ENCODE measurements around the gene PWP2.
"Not testable (repeated sequence)": the region's sequence is repeated elsewhere in the genome, so short reads cannot be mapped to it uniquely, and the experiment has no call there.

Gene PWP2

DNA sequence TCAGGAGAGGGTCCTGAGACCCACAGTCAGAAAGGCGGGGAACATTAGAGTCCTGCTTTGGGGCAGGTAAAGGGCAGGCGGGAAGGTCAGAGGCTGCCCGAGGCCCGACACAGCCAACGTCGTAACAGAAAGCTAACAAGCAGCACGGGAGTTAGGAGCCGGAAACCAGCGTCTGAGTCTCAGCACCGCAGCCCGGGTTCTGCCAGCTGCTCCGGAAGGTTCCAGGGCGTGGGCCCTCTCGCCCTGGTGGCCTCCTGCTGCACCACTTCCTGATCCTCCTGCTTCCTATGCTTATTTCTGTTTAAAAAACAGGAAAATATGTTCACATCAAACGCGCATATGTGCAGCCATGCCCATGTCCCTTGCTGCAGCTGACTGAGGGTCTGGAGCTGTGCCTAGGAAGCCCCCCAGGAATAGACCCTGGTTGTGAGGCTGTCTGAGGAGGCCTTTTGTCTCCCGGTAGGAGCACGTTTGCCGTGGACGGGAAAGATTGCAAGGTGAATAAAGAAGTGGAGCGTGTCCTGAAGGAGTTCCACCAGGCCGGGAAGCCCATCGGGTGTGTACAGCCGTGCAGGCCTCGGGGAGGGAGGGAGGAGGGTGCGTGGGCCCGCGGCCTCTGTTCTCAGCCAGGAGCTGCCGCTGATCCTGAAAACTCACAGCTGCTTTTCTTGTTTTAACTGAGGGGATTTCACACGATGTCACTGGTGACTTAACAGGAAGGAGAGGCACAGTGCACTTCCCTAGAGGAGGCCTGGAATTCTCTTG lies 32.8 kb downstream of the PWP2 start:
- DNase-seq = not testable (repeated sequence)

DNA sequence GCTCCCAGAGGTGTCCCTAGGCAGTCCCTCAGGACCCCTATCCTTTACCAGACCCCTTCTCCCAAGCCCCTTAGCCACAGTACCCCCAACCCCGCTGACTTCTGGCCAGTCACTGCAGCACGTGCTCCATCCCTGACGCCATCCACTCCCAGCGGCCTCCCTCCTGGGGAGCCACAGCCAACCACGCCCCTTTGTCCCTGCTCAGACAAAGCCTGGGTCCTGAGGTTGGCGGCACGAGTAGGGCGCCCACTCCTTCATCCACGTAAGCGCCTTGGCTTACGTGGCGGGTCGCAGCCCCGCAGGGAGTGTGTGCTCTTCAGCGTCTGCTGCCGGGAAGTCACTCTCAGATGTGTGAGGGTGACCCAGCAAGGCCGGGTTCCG lies 33.3 kb downstream of the PWP2 start:
- DNase-seq = not testable (repeated sequence)

DNA sequence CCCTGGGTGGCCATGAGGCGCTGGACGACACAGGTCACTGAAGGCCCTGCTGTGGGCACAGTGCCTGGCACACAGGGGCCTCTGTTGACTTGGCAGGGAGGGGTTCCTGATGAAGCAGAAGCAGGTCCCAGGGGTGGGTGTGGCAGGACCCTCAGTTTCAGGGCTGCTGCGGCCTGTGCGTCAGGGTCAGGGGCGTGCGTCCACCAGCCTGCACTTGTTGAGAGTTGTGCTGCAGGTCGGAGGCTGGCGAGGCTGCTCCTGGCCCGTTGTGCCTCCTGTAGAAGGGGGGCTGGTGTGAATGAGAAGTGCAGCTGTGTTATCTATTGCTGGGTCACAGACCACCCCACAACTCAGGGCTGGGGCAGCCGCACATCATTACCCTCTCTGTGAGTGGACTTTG lies 35.3 kb downstream of the PWP2 start:
- DNase-seq = not testable (repeated sequence)

DNA sequence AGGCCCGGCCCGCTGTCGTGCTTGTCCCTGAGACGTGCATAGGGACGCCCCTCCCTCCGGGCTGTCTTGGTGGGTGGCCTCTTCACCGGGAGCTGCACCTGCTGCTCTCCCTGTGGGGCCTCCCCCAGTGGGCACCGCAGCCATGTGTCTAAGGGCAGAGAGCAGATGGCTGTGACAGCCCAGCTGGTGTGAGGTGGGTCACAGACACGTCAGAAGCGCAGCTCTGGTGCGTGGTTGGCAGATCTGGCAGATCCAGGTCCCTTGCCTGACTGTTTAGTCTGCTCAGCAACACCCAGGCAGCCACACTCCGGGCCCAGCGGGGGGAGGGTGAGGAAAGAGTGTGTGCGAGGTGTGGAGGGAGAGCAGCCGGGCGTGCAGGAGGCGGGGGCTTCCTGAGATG lies 36.2 kb downstream of the PWP2 start:
- peak; percentile 54 for DNase-seq

DNA sequence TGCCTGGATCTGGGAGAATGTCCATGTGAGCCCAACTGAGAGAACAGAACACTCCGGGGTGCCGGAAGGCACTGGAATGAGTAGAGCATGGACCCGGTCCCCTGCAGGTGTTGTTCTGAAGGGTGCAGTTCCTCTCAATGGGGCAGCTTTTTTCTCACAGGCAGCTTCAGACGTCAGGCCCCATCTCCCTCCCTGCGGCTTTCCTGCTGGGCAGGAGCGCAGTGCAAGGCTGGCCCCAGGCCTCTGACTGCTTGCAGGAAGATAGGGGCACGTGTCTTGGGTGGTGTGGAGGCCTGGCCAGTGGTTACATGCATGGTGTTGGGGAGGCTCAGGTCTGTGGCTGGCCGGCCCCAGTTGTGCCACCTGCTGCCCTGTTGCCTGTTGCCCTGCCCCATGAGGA lies 36.8 kb downstream of the PWP2 start:
- DNase-seq = not testable (repeated sequence)

DNA sequence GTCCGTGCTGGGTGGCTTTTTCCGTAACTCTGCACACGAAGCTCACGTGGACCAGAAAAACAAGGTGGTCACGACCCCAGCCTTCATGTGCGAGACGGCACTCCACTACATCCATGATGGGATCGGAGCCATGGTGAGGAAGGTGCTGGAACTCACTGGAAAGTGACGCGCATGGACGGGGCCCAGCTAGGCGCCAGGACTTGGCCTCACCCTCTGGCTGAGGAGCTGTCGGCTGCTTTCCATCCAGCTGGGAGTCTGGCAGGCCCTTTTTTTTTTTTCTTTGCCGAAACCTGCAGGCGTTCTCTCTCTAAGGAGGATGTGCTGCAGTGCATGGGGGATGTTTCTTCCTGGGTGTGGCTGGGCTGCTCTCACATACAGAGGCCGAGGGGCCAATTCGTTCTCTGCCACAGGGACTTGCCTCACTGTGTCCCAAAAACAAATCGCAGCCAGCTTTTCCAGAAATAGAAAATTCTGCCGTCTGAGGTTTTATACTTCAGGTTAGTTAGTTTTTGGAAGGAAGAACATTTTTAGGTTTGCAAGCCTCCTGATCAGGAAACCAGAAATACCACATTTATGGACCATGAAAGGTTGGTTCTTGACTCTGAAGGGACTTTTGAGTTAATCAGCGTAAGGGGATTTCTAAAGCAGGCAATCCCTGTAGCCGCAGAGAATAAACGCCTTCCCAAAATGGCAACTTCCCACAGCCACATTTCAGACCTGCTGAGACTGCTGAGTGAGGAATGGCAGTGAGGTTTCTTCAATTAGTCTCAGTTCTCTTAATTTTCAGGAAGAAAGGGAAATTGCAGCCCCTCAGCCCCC lies 37.8 kb downstream of the PWP2 start:
- DNase-seq = not testable (repeated sequence)

DNA sequence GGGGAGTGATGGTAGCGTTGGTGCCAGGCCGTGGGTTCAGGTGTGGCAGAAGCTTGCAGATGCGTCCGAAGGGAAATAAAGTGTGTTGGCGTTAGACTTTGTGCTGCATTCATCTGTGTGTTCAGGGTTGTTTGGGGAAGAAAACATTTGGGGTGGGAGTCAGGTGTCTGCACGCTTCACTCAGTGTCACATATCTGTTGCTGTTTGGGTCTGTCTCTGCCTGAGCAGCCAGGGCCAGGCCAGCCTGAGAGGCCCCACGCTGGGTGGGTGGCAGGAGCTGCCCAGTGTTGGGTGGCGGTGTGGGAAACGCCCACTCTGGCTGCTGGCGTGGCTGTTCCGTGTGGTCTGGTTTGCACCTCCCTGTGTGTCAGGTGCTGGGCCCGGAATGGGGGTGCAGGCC lies 38.4 kb downstream of the PWP2 start:
- DNase-seq = not testable (repeated sequence)

DNA sequence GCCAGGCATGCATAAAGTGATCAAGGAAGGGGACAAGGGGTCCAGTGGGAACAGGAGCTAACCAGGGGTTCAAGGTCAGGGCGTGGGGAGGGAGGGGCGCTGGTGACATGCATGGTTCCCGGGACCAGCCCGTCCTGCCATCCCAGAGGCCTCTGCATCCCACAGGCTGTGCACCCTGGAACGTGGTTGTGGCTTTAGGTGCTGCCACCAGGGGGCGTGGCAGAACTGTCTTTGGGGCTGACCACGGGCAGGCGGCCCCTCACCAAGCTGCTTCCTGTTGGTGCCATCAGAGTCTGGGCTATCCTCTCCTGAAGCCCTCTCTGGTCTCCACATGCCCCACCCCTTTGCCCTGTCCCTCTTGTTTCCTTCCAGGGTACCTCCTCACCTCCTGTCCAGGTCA lies 39.9 kb downstream of the PWP2 start:
- DNase-seq = not testable (repeated sequence)

DNA sequence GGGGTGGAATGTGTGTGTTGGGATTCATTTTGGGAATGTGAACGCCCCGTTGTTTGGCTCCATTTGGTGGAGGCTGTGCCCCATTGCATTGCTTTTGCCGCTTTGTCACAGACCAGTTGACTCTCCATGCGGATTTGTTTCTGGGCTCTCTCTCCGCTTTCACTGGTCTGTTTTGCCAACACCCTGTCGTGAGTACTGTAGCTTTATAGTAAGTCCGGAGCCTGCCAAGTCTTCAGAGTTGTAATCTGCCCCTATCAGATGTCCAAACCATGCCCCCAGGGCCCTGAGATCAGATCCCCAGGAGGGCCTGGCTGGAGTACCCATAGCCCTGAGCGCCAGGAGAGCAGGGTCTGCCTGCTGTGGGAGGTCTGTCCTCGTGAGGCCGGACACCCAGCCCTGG lies 43.1 kb downstream of the PWP2 start:
- DNase-seq = not testable (repeated sequence)

DNA sequence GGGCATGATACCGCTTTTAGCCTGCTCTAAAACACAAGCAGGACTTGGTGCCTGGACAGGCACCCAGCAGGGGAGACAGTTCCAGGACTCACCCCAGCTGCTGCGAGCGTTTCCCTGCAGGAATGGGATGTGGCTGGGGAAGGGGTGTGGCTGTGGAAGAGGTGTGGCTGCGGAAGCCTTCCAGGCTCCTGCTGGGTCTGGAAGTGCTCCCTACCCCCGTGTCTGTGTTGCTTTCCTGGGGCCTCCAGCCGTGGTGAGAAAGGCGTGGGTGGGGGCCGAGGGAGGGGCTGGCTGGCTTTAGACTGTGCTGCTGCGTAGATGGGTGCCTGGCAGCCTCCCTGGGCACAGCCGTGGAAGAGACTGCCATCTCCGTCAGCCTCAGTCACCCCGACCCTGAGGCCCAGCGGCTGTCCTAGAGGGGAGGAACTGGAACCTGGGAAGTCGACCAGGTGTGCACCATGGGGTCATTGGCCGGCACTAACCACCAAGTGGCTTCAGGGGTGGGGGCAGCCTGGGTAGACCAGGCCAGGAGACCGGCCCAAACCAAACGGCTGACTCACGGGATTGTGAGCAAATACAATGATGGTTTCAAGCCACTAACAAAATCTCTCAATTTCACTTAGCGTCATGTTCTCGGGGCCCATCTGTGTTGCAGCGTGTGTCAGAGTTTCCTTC lies 46.2 kb downstream of the PWP2 start:
- DNase-seq = not testable (repeated sequence)

DNA sequence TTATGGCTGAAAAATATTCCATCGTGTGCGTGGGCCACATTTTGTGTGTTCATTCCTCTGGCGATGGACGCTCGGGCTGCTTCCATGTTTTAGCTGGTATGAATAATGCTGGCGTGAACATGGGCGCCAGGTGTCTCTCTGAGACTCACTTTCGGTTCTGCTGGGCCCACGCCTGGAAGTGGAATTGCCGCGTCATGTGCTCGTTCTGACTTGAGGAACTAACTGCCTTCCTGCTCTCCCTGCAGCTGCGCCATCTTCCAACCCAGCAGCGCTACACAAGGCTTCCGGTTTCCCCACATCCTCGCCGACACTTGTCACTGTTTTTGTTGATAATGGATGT lies 46.7 kb downstream of the PWP2 start:
- DNase-seq = peak; percentile 39

DNA sequence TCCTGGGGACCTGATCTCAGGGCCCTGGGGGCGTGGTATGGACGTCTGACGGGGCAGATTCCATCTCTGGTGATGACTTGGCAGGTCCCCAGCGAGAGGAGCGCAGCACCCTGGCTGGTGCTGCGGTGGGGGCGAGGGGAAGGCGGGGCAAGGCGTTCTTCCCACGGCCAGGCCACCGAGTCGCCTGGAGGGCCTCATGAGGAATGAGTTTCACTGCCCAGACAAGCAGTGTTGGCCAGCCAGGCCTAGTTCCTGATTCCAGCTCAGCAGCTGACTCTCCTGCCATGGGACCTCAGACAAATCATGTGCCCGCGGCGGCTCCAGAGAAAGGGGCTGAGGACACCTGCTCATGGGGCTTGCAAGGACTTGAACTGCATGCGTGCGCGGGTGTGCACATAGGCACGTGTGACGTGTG lies 47.6 kb downstream of the PWP2 start:
- not testable (repeated sequence) for DNase-seq

DNA sequence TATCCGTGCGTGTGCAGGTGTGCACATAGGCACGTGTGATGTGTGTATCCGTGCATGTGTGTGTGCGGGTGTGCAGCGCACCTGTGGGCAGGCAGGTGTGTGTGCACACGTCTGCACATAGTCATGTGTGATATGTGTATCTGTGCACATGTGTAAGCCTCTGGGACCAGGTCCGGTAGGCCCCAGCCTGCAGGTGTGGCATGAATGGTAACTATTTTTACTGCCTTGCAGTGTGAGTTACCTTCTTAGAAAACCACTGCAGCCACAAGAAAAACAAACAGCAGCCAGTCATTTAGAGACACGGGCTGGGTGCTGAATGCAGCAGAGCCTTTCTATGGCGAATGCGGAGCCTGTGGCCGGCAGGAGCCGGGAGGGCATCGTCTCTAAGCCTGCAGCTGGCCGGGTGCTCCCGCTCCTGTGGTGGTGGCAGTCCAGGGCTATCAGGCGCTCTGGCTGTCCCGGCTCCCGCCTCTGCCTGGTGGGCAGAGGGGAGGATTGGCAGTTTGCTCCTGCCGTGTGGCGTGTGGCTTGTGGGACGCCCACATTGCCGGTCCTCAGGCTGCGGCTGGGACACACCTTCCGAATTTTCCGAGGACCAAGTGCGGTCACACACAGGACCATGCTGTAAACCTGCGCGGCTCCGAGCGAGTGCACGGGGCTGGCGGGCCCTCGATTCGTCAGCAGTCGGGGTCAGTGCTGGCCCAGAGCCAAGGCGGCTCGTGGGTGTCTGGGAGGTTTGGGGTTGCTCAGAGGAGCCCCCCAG lies 48.2 kb downstream of the PWP2 start:
- peak; percentile 52 for DNase-seq

DNA sequence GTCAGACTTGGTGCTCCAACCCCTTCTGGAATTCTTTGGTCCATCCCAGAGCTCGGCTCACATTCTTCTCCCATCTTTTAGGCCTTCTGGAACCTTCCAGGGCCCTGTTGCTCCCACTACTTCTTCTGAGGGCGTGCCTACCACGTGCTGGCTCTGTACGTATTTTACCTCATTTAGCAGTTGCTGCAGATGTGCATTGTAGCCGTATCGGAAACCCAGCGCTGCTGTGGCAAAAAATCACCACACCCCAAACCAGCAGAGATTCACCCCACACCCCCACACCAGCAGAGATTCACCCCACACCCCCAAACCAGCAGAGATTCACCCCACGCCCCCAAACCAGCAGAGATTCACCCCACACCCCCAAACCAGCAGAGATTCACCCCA lies 48.8 kb downstream of the PWP2 start:
- not testable (repeated sequence) for DNase-seq

DNA sequence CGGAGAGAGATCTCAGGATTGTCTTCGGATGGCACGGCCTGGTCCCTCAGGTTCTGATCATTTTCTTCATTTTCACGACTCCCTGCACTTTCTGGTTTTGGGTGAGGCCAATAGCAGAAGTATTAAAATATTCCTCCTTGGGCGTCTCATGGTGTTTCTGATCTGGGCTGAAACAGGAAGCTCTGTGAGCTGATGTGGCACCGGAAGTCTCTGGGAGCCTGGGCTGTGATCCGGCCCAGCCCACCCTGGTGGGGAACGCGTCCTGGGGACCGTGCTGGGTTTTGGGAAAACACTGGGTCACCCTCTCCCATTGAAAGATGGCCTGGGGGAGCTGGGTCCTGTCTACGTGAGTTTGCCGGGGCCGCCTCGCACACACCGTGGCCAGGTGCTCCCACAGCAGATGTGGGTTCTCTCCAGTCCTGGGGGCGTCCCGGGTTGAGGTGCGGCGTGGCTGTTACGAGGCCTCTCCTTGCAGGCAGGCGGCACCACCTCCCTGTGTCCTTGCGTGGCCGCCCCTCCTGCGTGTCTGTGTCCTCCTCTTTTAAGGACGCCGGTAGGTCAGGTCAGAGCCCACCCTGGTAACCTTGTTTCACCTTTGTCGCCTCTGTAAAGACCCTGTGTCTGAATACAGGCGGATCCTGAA lies 50.4 kb downstream of the PWP2 start:
- peak; percentile 32 for DNase-seq

DNA sequence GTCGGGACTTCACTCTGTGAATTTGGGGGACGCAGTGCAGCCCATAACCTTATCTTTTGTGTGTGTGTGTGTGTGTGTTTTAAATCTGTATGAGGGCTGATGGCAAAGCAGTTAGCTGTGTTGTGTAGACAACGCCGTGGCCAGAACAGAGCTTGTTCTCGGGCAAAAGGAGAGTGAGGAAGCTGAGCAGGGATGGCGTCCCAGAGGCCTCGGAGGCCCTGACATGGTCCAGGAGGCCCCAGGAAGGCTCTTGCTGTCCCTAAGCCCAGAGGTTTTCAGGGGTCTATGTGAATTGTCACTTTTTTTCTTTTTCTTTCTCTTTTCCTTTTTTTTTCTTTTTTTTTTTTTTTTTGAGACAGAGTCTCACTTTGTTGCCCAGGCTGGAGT lies 50.9 kb downstream of the PWP2 start:
- peak; percentile 40 for DNase-seq

DNA sequence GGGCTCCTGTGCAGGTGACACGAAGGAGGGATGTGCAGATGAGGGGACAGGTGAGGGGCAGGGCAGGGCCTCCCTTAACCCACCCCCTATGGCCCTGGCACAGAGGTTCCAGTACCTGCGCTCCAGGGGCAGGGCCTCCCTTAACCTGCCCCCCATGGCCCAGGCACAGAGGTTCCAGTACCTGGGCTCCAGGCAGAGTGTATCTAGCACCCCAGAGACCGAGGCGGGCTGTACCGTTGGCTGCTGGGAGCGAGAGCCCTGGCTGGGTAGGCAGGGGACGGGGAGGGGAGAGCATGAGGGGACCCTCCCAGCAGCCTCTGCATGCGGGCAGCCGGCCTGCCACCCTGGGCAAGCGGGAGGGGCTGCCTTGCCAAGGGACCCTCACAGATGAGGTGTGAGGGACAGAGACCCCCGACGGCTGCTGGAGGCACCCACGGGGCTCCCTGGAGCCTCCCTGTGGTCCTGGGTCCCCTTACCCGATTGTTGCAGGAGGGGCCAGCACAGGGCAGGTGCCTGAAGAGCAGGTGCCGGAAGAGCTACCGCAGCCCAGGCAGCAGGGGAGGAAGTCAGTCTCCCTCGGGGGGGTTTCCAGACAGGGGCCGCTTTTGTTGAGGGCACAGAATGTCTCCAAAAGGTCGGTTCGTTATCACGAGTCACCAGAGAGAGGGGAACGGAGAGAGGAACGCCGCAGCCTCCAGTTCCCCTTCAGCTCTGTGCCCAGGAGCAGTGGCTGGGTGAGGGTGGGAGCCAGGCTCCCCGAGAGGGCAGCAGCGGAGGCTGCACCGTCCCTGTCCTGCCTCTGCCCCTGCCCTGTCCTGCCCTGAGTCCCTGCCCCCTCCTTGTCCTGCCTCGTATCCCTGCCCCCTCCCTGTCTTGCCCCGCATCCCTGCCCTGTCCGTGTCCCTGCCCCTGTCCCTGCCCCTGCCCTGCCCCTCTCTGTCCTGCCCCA lies 52.4 kb downstream of the PWP2 start:
- peak; percentile 34 for DNase-seq

DNA sequence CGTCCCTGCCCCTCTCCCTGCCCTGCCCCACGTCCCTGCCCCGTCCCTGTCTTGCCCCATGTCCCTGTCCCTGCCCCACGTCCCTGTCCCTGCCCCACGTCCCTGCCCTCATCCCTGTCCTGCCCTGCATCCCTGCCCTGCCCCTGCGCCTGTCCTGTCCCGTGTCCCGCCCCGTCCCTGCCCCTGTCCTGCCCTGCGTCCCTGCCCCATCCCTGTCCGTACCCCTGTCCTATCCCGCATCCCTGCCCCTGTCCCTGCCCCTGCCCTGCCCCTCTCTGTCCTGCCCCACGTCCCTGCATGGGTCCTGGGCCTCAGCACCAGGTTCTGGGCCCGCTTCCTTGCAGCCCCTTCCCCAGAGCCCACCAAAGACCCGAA lies 53.1 kb downstream of the PWP2 start:
- DNase-seq = not testable (repeated sequence)

DNA sequence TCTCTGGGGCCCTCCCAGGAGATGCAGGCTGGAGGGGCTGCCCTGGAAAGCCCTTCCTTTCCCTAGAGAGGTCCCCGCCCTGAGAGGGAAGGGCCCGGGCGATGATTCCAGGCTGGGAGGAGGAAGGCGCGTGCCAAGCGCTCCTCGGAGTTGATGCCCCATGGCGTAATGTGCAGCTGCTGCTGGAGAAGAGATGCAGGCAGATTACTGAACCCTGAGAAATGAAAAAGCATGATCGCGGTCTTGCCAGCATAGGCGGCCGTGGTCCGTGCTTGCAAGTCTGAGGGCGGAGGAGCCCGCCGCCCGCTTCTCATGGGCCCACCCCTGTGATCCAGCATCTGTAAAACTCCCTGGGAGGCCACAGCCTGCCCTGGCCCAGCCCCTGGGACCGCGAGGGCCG lies 53.6 kb downstream of the PWP2 start:
- DNase-seq = not testable (repeated sequence)

DNA sequence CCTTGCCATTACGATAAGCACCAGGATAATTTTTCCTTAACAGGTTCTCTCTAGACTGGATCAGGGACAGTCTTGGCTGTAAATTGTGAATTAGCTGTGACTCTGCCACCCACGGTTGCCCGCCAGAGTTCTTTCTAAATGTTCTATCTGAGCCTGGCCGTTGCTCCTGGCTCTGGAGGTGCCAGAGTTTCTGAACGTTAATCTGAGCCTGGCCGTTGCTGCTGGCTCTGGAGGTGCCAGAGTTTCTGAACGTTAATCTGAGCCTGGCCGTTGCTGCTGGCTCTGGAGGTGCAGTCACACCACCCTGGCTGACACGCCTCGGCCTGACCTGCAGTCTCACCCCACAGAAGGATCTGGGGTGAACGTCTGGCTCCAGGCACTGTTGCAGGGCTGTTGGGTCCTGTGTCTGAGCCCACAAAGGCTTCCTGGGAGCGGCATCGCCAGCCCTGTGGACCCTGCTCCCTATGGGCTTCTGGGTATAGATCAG lies 56.0 kb downstream of the PWP2 start:
- not testable (repeated sequence) for DNase-seq

DNA sequence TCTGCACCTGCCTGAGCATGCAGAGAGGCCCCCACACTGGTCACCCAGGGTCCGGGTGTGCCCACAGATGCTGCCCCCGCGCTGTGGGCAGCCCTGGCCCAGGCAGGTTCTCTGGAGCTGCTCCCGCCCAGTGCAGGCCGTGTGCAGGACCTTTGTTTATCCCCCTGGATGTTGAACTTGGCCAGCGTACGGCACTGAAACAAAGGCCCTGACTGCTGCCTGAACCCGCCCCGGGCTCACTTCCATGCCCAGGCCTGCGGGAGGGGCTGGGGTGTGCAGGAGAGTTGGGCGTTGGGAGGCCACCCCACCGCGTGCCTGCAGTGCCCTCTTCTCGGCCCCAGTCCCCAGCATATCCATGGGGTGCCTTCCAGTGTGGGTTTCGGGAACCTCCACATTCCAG lies 58.7 kb downstream of the PWP2 start:
- not testable (repeated sequence) for DNase-seq
